GM12878 (cell line): ENCODE measurements around the gene PRPF4. TPM values are rescaled to one million over a fixed set of nuclear protein-coding genes. Genes with fewer than 3 reads are reported as not detected.

ENCODE experiments used
- ATAC-seq: fragments of 200-7000 bp; cut with Tn5 transposase; 3 replicates; pipeline ENCODE4 v1.9.1; 2020; ENCODE audit warnings: mild to moderate bottlenecking, moderate library complexity
- BruUV-seq: library from RNA; stranded (reverse); fragments of 400-500 nt; replicated peaks from 2 replicates; lab custom pipeline; 2021; lab: Mats Ljungman, UMichigan
- CTCF ChIA-PET: fragments of 300-600 bp; sonication (Branson Sonifier 250); formaldehyde crosslinking; extraction: SDS; loops from one replicate; lab custom pipeline; 2021; ENCODE audit warnings: inconsistent platforms; lab: Yijun Ruan, JAX
- POLR2A ChIA-PET: fragments of 350-600 bp; formaldehyde crosslinking; extraction: SDS; loops from one replicate; lab custom pipeline; 2021; ENCODE audit warnings: inconsistent platforms; lab: Charles Lee
- RAD21 ChIA-PET: fragments of 300-600 bp; sonication (Branson Sonifier 250); formaldehyde crosslinking; loops from one replicate; lab custom pipeline; 2023; ENCODE audit warnings: antibody characterized with exemption; ENCODE audit not compliant: unreplicated experiment; lab: Charles Lee
- SMC1A ChIA-PET: fragments of 300-600 bp; sonication (Branson Sonifier 250); formaldehyde crosslinking; loops from one replicate; lab custom pipeline; 2023; ENCODE audit not compliant: unreplicated experiment, uncharacterized antibody; lab: Charles Lee
- DNase-seq: peaks from one replicate; pipeline ENCODE4 v3.0.0-alpha.2; 2011; ENCODE audit warnings: low read depth, low spot score
- FAIRE-seq: peaks from 3 replicates; lab custom pipeline; 2011; peaks lifted over from hg19 to GRCh38; lab: Jason Lieb, UNC
- H2AFZ ChIP-seq: 2 replicates; pipeline ENCODE4 v1.6.0; 2011; ENCODE audit warnings: low read depth, low read length, control low read depth; ENCODE audit not compliant: control insufficient read depth
- H3K27ac ChIP-seq: 2 replicates; pipeline ENCODE4 v1.5.1; 2011; ENCODE audit warnings: control low read depth; ENCODE audit not compliant: control insufficient read depth, insufficient read depth
- H3K27me3 ChIP-seq, 2 experiments: replicated peaks in 1 of 2; 2 replicates each; pipeline versions ENCODE4 v1.6.0 to v1.6.1; 2011; ENCODE audit warnings: low read length in 1 of 2; ENCODE audit not compliant: control insufficient read depth in 2 of 2, insufficient read depth in 2 of 2
- H3K36me3 ChIP-seq, 2 experiments: 2 replicates each; pipeline ENCODE4 v1.5.1; 2011; ENCODE audit warnings: low read length in 1 of 2; ENCODE audit not compliant: control insufficient read depth in 2 of 2, insufficient read depth in 2 of 2
- H3K4me1 ChIP-seq: 2 replicates; pipeline ENCODE4 v1.6.1; 2011; ENCODE audit warnings: mild to moderate bottlenecking, low read length, moderate library complexity, mixed read lengths; ENCODE audit not compliant: control insufficient read depth, insufficient read depth
- H3K4me2 ChIP-seq: 2 replicates; pipeline ENCODE4 v1.6.0; 2011; ENCODE audit warnings: control low read depth; ENCODE audit not compliant: control insufficient read depth, insufficient read depth
- H3K4me3 ChIP-seq: fragments of 200-600 bp; sonication (generic); 2 replicates; pipeline ENCODE4 v1.5.1; 2016
- H3K79me2 ChIP-seq: 2 replicates; pipeline ENCODE4 v1.6.0; 2011; ENCODE audit warnings: low read length; ENCODE audit not compliant: control insufficient read depth, insufficient read depth
- H3K9ac ChIP-seq: 2 replicates; pipeline ENCODE4 v1.8.0; 2011; ENCODE audit warnings: low read length, control low read depth, mixed read lengths; ENCODE audit not compliant: control insufficient read depth, insufficient read depth
- H3K9me3 ChIP-seq: replicated peaks from 3 replicates; pipeline ENCODE4 v1.5.1; 2011; ENCODE audit warnings: mild to moderate bottlenecking, low read length; ENCODE audit not compliant: control insufficient read depth, insufficient read depth
- H4K20me1 ChIP-seq: 2 replicates; pipeline ENCODE4 v1.6.0; 2011; ENCODE audit not compliant: control insufficient read depth, insufficient read depth
- ASH2L ChIP-seq: fragments of 300-600, 200-600 bp; sonication (generic); IDR thresholded peaks from 2 replicates; pipeline ENCODE4 v1.6.1; 2017; ENCODE audit warnings: low read depth, mild to moderate bottlenecking, borderline replicate concordance
- CHD2 ChIP-seq: IDR thresholded peaks from 2 replicates; pipeline ENCODE4 v1.6.1; 2011; ENCODE audit warnings: low read depth, low read length, improper control_type of control experiment, borderline replicate concordance
- EP300 ChIP-seq, 2 experiments: fragments of 150-350 bp in 1 of 2; IDR thresholded peaks; 2 replicates each; pipeline ENCODE4 v1.6.1; 2011 to 2012; ENCODE audit warnings: low read depth in 2 of 2, low read length in 2 of 2, borderline replicate concordance in 1 of 2, improper control_type of control experiment in 1 of 2, inconsistent platforms in 1 of 2; ENCODE audit not compliant: control insufficient read depth in 1 of 2
- ESRRA ChIP-seq: IDR thresholded peaks from 2 replicates; pipeline ENCODE4 v1.6.1; 2012; ENCODE audit warnings: mild to moderate bottlenecking, low read length, improper control_type of control experiment
- POLR2A ChIP-seq: IDR thresholded peaks from 2 replicates; pipeline ENCODE4 v1.6.1; 2011; ENCODE audit warnings: low read depth, mild to moderate bottlenecking, low read length
- SP1 ChIP-seq: IDR thresholded peaks from one replicate; pipeline ENCODE4 v1.6.1; 2011; ENCODE audit warnings: low read depth, low read length
- SPI1 ChIP-seq: IDR thresholded peaks from 2 replicates; pipeline ENCODE4 v1.6.1; 2011; ENCODE audit warnings: low read depth, mild to moderate bottlenecking, low read length, moderate library complexity, borderline replicate concordance; ENCODE audit not compliant: insufficient read depth
- SRF ChIP-seq, 2 experiments: IDR thresholded peaks; 2 replicates each; pipeline ENCODE4 v1.6.1; 2011; ENCODE audit warnings: low read depth in 2 of 2, low read length in 2 of 2, mild to moderate bottlenecking in 1 of 2, moderate library complexity in 1 of 2
- ZNF592 ChIP-seq: fragments of 450-650 bp; IDR thresholded peaks from 2 replicates; pipeline ENCODE4 v1.6.1; 2017; ENCODE audit warnings: mild to moderate bottlenecking, moderate library complexity
- WGBS: methylation state at CpG from one replicate; pipeline ENCODE4 v1.1.6; 2016; ENCODE audit warnings: low lambda C conversion rate; ENCODE audit not compliant: insufficient replicate concordance, insufficient coverage; ENCODE audit errors: missing lambda C conversion rate; 5-methylcytosine and 5-hydroxymethylcytosine counted together
- in situ Hi-C: fragments of 300-500 bp; cut with MboI; formaldehyde crosslinking; loops from 9 replicates; pipeline ENCODE4 v1.14.3; 2018; ENCODE audit warnings: mixed read lengths
- intact Hi-C: fragments of 100-400 bp; cut with micrococcal nuclease; formaldehyde crosslinking; loops from one replicate; pipeline ENCODE4 v1.14.2; 2022; ENCODE audit not compliant: unreplicated experiment
- polyA plus RNA-seq, 11 experiments: library from polyadenylated mRNA; depleted of rRNA in 4 of 11; unstranded in 6 of 11; stranded (reverse) in 5 of 11; fragments of >200 nt; fragmentation: Nextera tagmentation in 4 of 11; fragmentation: Illumina TruSeq in 1 of 11; extraction: Ambion mirVana in 4 of 11; extraction: Trizol in 1 of 11; gene quantifications; 1 replicate in 1 of 11; 2 replicates in 10 of 11; pipeline versions ENCODE4 v1.2.1 to v1.2.3, GENCODE V29; 2011 to 2016; ENCODE audit warnings: inconsistent platforms in 2 of 11, missing spikeins in 2 of 11, low read depth in 1 of 11
- total RNA-seq, 4 experiments: library from RNA; depleted of rRNA in 3 of 4; stranded (reverse); fragments of >200 nt in 3 of 4; fragmentation: Illumina TruSeq in 1 of 4; extraction: Trizol in 1 of 4; gene quantifications; 2 replicates each; pipeline versions ENCODE4 v1.2.1 to v1.2.3, GENCODE V29; 2013 to 2021
- TF ChIP-seq, protein P1 (sequence below): fragments of 450-650 bp; IDR thresholded peaks from 2 replicates; pipeline ENCODE4 v1.6.1; 2017; ENCODE audit warnings: low read depth, mild to moderate bottlenecking, moderate library complexity
- TF ChIP-seq, protein P2 (sequence below): IDR thresholded peaks from 2 replicates; pipeline ENCODE4 v1.6.1; 2012; ENCODE audit warnings: mild to moderate bottlenecking, low read depth, low read length
- TF ChIP-seq, protein P3 (sequence below): IDR thresholded peaks from 2 replicates; pipeline ENCODE4 v1.6.1; 2011; ENCODE audit warnings: borderline replicate concordance, low read depth, mild to moderate bottlenecking, moderate library complexity, mixed read lengths, low read length; ENCODE audit not compliant: insufficient read depth; ENCODE audit errors: extremely low read length

The PRPF4 gene
- total and polyA plus RNA-seq, 10 of the 15 experiments (the other 5 are each of a cell fraction or from before 2014, with no cell fraction given) = 23.0 to 48.1 (median 39.2) TPM

DNA sequence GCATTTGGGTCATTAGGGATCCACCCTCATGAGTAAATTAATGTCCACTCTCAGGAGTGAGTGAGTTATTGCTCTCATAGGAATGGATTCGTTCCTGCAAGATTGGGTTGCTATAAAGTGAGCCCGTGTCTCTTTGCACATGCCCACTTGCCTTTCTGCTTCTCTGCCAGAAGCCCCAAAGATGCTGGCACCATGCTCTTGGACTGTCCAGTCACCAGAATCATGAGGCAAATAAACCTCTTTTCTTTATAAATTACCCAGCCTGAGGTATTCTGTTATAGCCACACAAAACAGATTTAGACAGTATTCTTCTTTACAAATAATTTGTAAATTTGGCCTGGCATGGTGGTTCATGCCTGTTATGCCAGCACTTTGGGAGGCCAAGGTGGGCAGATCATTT, 24.7 kb upstream of the PRPF4 start:
- ATAC-seq (no peak), FAIRE-seq (no peak), DNase-seq (no peak)
- ChIA-PET RAD21 (no interaction called here), POLR2A (no interaction called here), SMC1A (no interaction called here), CTCF (interaction anchor here (1.2 kb wide), 1 partner anchor 12 kb away, joined by 3 read pairs; no protein-coding TSS in a partner anchor)
- no TSS peak for BruUV-seq
- intact Hi-C loops (no loop called here), in situ Hi-C loops (no loop called here)
- H3K4me3 ChIP-seq = no peak overlapping the region
- no peaks in the 10 kb centered on the region; the same call in none of the 2 replicates for H3K79me2 ChIP-seq
- H3K9ac ChIP-seq = no peak overlapping the region
- peaks cover 13% of the 10 kb centered on the region for H3K4me1 ChIP-seq
- H2AFZ ChIP-seq = no peak overlapping the region
- no peak overlapping the region for H3K27ac ChIP-seq
- no peak for TF ChIP-seq ESRRA
- TF ChIP-seq, protein P1, sequence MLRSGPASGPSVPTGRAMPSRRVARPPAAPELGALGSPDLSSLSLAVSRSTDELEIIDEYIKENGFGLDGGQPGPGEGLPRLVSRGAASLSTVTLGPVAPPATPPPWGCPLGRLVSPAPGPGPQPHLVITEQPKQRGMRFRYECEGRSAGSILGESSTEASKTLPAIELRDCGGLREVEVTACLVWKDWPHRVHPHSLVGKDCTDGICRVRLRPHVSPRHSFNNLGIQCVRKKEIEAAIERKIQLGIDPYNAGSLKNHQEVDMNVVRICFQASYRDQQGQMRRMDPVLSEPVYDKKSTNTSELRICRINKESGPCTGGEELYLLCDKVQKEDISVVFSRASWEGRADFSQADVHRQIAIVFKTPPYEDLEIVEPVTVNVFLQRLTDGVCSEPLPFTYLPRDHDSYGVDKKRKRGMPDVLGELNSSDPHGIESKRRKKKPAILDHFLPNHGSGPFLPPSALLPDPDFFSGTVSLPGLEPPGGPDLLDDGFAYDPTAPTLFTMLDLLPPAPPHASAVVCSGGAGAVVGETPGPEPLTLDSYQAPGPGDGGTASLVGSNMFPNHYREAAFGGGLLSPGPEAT = no peak
- TF ChIP-seq SRF (IDR thresholded peaks at IDR 0.05; ENCODE audit: low read depth in 2 of 2, low read length in 2 of 2) = no peak
- TF ChIP-seq ZNF592 = no peak
- TF ChIP-seq, protein P2, sequence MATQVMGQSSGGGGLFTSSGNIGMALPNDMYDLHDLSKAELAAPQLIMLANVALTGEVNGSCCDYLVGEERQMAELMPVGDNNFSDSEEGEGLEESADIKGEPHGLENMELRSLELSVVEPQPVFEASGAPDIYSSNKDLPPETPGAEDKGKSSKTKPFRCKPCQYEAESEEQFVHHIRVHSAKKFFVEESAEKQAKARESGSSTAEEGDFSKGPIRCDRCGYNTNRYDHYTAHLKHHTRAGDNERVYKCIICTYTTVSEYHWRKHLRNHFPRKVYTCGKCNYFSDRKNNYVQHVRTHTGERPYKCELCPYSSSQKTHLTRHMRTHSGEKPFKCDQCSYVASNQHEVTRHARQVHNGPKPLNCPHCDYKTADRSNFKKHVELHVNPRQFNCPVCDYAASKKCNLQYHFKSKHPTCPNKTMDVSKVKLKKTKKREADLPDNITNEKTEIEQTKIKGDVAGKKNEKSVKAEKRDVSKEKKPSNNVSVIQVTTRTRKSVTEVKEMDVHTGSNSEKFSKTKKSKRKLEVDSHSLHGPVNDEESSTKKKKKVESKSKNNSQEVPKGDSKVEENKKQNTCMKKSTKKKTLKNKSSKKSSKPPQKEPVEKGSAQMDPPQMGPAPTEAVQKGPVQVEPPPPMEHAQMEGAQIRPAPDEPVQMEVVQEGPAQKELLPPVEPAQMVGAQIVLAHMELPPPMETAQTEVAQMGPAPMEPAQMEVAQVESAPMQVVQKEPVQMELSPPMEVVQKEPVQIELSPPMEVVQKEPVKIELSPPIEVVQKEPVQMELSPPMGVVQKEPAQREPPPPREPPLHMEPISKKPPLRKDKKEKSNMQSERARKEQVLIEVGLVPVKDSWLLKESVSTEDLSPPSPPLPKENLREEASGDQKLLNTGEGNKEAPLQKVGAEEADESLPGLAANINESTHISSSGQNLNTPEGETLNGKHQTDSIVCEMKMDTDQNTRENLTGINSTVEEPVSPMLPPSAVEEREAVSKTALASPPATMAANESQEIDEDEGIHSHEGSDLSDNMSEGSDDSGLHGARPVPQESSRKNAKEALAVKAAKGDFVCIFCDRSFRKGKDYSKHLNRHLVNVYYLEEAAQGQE = no peak
- no peak for TF ChIP-seq POLR2A
- TF ChIP-seq, protein P3, sequence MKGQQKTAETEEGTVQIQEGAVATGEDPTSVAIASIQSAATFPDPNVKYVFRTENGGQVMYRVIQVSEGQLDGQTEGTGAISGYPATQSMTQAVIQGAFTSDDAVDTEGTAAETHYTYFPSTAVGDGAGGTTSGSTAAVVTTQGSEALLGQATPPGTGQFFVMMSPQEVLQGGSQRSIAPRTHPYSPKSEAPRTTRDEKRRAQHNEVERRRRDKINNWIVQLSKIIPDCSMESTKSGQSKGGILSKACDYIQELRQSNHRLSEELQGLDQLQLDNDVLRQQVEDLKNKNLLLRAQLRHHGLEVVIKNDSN = no peak
- no peak for TF ChIP-seq ASH2L
- TF ChIP-seq SP1 = no peak
- TF ChIP-seq CHD2 = no peak
- no peak for TF ChIP-seq EP300 (IDR thresholded peaks at IDR 0.05; ENCODE audit: borderline replicate concordance in 1 of 2, control insufficient read depth in 1 of 2, low read depth in 2 of 2, low read length in 2 of 2)
- no peak for TF ChIP-seq SPI1
- H3K27me3 ChIP-seq = no peaks in the 10 kb centered on the region
- H3K36me3 ChIP-seq = no peaks in the 10 kb centered on the region
- no peaks in the 10 kb centered on the region for H3K9me3 ChIP-seq
- H4K20me1 ChIP-seq = no peaks in the 10 kb centered on the region
- WGBS = 100% methylated on average over 2 of the region's 2 CpGs
- no peak overlapping the region for H3K4me2 ChIP-seq
